ENCODE data around the gene KIAA1549.

Gene KIAA1549

GRCh38 chr7:138882249-138882648 lies 98.9 kb downstream of the KIAA1549 start:
- DNase-seq (ENCODE audit: low spot score) = no peak

DNA sequence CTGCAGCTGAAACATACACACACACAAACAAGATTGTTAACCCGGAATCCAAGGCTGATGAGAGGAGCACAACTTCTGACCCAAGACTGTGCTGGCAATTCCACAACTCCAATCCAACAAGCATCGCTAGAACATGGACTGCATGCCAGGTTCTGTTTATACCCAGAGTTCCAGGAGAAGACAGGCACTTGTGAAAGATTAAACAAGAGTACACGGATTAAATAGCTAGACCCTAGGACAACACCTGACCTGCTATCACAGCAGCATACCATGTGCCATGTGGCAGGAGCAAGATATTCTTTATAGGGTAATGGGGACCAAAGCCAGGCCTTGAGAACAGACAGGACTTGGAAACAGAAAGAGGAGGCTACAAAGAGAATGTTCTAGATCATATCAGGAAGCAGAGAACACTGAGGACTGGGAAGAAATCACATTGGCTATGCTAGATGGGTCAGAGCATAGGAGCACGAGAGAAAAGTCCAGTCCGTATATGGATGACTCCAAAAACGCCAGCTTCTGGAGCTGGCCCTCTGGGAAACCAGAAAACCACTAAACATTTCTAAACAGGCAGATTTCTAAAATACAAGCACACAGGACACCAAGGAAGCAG lies 99.5 kb downstream of the KIAA1549 start:
- no peak for DNase-seq (ENCODE audit: low spot score)

- DNase-seq (ENCODE audit: low spot score) = no peak
These were observed 100.2 kb downstream of the KIAA1549 start for GRCh38 chr7:138880881-138881578.

GRCh38 chr7:138879356-138879755 lies 101.8 kb downstream of the KIAA1549 start:
- DNase-seq (ENCODE audit: low spot score) = no peak

DNA sequence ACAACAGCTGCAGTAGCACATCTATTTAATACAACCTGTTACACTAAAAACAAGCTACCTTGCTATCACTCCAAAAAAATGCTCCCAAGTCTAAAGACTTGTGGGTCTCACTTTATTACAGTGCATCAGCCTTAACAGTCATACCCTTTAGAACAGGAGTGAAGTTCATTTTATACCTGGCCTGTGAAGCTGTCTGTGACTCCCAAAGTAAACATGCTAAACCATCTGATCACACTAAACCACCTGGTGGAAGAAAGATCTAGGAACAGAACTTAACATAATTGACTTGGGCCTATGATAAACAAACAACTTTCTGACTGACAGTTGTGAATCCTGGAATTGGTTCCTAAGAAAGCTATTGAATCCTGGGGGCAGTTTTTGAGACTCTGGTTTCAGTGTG lies 102.3 kb downstream of the KIAA1549 start:
- DNase-seq (ENCODE audit: low spot score) = no peak

DNA sequence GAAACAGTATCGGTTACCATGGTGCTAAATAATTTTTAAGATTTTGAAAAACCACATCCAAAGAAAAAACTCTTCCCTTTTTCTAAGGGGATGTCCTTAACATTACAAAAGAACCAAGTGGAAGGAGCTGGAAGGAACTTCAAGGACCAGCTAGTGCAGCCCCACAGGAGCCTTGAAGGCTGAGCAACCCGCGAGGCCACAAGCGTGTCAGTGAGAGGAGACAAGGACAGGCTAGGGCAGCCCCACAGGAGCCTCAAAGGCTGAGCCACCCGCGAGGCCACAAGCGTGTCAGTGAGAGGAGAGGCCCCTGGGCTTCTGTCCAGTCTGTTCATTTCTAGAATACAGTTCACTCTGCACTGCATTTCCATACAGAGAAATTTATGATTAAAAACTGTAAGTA lies 103.1 kb downstream of the KIAA1549 start:
- no peak for DNase-seq (ENCODE audit: low spot score)

DNA sequence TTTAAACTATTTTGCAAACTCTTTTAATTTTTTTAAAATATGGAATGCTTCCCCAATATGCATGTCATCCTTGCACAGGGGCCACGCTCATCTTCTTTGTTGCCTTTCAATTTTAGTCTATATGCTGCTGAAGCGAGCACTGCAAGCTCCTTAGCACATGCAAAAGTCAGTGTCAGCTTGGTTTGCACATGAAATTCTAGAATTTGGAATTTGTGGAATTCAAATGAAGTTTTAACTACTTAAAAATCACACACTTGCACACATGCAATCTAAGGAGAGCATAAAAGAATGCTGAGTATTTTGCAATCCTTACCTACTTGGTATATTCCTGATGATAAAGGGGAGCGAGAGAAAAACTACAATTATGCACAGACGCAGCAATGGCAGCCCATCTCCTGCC lies 104.9 kb downstream of the KIAA1549 start:
- no peak for DNase-seq (ENCODE audit: low spot score)

GRCh38 chr7:138875794-138876193 lies 105.4 kb downstream of the KIAA1549 start:
- no peak for DNase-seq (ENCODE audit: low spot score)

- DNase-seq (ENCODE audit: low spot score) = no peak
These were observed 107.8 kb downstream of the KIAA1549 start for GRCh38 chr7:138873220-138873892.

DNA sequence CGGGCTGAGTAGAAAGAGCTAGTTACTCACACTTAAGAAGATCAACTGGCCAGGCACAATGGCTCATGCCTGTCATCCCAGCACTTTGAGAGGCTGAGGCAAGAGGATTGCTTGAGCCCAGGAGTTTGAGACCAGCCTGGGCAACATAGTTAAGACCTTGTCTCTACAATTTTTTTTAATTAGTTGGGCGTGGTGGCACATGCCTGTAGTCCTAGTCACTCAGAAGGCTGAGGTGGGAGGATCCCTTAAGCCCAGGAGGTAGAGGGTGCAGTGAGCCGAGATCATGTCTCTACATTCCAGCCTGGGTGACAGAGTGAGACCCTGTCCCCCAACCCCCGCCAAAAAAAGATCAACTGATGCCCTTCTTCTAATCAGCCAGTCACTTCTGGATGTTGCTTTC lies 108.6 kb downstream of the KIAA1549 start:
- no peak for DNase-seq (ENCODE audit: low spot score)

DNA sequence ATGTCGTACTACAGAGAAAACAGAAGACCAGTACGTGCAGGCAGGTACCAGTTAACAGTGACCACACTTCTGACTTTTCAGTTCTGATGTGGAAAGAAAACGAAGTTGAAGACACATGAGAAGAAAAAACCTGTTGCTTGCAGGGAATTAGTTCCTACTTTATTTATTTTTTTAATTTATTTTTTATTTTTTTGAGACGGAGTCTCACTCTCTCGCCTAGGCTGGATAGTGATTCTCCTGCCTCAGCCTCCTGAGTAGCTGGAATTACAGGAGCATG lies 109.4 kb downstream of the KIAA1549 start:
- DNase-seq (ENCODE audit: low spot score) = no peak

DNA sequence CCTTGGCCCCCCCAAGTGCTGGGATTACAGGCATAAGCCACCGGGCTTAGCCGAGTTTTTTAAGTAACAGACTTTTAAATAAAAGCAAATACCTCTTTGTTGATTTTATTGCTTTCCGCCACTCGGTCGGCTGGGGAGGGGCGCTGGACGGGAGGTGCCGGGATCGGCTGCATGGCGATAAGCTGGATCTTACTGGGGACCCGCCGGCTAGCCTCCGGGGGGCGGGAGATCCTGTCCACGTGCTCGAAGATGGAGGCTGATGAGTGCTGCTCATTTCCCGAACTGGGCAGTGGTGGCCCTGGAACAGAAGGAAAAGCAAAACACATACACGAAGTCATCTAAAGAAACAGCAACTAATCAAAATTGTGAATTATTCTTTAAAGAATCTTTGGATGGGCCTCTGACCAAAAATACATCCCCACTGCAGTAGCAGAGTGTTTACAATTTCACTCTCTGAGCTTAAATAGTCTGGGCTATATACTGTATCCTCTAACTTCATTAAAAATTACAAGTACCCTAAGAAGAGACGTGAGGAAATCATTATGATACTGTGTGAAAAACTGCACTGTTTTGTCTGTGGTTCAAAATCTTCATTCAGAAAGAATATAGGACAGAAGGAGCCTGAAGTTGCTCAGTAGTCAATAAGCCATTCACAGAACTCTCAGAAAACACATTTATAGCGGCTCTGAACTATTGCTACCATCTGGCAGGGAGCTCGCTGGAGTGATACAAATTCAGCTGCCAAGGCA lies 110.0 kb downstream of the KIAA1549 start:
- no peak for DNase-seq (ENCODE audit: low spot score)

GRCh38 chr7:138869353-138869752 lies 111.8 kb downstream of the KIAA1549 start:
- no peak for DNase-seq (ENCODE audit: low spot score)

DNA sequence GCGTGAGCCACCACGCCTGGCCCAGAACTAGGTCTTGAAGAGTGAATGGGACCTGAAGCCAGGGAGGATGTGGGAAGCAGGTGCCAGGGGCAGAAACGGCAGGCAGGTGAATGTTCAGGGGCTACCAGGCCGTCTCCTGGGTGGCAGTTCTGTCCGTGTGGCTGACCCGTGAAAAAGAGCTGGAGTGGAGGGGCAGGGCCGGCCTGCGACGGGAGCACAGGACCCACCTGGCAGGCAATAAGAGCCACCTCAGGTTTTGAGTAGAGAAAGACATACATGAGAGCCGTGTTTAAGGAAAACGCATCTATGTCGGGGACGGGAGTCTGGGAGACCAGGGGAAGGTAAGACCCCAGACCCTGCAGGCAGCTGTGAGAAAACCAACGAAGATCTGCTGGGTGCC lies 112.5 kb downstream of the KIAA1549 start:
- DNase-seq (ENCODE audit: low spot score) = no peak

- no peak for DNase-seq (ENCODE audit: low spot score)
These were observed 113.4 kb downstream of the KIAA1549 start for GRCh38 chr7:138867744-138868143.

GRCh38 chr7:138866353-138866752 lies 114.8 kb downstream of the KIAA1549 start:
- DNase-seq (ENCODE audit: low spot score) = no peak

DNA sequence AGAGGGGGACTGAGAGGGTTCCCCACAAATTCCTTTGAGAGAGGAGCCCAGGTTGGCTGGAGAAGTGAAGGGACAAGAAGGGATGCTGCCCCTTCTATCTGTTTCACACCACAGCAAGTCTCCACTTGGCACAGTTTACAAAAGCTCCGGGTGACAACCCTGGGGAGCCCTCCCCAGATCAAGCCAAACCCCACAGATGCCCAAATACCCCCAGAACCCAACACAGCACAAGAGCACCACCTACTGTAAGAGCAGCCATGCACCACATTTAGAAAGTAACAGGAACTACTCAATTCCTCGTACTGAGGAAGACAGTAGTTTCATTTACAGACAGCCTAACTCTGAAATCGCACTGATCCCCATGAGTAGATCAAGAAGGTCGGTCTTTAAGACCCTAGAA lies 115.3 kb downstream of the KIAA1549 start:
- no peak for DNase-seq (ENCODE audit: low spot score)

DNA sequence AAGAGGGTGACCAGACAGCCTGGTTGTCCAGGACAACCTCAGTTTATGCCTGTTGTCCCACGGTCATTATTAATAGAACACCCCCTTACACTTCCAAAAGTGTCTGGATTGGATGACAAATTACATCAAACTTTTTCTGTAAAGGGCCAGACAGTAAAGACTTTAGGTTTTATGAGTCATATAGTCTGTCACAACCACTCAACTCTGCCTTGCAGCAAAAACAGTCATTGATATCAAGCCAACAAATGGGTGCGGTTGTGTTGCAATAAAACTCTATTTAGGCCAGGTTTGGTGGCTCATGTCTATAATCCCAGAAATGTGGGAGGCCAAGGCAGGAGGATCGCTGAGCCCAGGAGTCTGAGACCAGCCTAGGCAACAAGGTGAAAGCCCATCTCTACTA lies 116.5 kb downstream of the KIAA1549 start:
- DNase-seq (ENCODE audit: low spot score) = no peak

DNA sequence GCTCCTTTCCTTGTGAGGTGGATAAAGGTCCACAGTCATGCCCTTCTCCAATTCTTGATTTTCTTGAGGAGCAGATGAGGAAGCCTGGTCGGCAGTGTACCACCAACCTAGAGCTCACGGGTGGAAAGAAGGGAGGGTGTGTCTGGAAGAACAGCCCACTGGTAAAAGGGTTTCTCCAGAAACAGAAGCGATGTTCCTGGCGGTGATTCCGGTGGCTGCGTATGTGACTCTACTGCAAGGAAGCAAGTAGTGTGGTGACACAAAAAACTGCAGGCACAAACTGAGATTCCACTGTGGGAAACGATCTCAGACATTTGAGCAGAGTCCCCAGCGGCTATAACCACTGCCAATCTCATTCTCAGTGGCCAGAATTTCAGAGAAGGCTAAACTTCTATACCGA lies 117.3 kb downstream of the KIAA1549 start:
- DNase-seq (ENCODE audit: low spot score) = no peak

DNA sequence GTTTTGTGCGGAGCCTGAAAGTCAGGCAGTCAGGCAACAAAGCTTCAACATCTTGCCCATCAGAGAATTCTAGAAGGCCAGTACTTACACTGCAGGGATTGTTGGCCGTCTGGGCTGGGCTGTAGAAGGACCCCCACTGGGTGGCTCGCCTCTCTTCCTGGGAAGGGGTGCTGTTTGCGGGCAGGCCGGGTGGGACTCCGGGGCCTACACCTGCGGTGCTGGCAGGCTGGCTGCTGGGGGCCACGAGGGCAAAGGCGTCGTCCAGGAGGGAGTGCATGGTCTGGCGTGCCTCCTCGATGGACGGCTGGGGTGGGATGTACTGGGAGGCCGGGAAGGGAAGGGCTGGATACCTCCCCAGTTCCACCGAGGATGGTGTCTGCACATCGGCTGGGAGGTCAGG lies 120.1 kb downstream of the KIAA1549 start:
- DNase-seq (ENCODE audit: low spot score) = no peak

GRCh38 chr7:138857728-138858127 lies 123.5 kb downstream of the KIAA1549 start:
- no peak for DNase-seq (ENCODE audit: low spot score)

DNA sequence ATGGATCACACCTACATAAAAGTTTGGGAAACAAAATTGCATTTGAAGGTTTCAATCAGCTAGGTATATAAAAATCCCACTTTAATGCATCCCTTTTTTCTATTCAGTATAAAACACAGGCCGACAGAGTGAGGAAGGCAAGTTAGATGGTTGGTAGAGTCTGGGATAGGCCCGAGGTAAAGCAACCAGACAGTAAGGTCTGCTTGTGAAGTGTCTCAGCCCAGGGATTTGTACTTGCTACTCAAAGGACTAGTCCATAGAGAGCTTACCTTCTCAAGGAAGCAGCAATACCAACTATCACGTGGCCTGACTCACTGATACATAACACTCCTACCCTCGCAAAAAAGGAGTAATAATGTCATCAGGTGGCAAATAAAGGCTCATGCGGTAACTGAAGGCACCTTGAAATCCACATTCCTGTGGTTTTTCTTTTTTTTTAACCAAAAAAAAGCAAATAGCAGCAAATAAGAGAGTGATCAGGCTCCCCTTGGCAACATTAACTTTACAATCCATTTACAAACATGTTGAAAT lies 127.0 kb downstream of the KIAA1549 start:
- DNase-seq (ENCODE audit: low spot score) = no peak

- DNase-seq (ENCODE audit: low spot score) = no peak
These were observed 127.7 kb downstream of the KIAA1549 start for GRCh38 chr7:138853448-138853847.

Data from Ammon's horn (tissue), 1 donor.